Mammary epithelial cell (primary cell): ENCODE data around the gene FAM114A1.

Source experiments
- EZH2 ChIP-seq: IDR thresholded peaks from 2 replicates; pipeline ENCODE4 v1.6.1; 2012; ENCODE audit warnings: low read length, inconsistent platforms, borderline replicate concordance
- TF ChIP-seq, protein P1 (sequence below), 2 donors: IDR thresholded peaks in 1 of 2; conservative IDR thresholded peaks in 1 of 2; 2 replicates each; pipeline ENCODE4 v1.5.1; 2011 to 2012; ENCODE audit warnings: inconsistent platforms in 2 of 2, low read length in 2 of 2, mild to moderate bottlenecking in 2 of 2, control low read depth in 1 of 2, low read depth in 1 of 2; ENCODE audit not compliant: insufficient read depth in 1 of 2; ENCODE audit errors: extremely low read depth in 1 of 2

DNA sequence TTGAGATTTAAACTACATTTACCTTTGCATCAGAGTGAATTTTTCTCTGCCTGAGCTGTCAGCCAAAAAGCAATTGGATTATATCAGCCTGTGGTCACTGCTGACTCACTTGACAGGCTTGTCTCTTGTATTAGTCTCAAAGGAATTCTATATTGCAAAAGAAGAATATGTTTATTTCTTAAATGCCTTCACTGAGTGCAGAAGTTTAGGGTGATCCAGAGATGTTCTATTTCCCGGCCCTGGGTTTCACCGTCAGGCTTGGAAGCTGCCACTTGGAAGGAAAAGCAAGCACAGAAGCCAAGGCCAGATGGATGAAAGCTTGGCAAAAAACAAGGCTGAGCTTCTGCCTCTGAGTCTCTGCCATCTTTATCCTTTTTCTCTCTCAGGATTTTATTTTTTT lies 80.9 kb downstream of the FAM114A1 start:
- TF ChIP-seq, protein P1, sequence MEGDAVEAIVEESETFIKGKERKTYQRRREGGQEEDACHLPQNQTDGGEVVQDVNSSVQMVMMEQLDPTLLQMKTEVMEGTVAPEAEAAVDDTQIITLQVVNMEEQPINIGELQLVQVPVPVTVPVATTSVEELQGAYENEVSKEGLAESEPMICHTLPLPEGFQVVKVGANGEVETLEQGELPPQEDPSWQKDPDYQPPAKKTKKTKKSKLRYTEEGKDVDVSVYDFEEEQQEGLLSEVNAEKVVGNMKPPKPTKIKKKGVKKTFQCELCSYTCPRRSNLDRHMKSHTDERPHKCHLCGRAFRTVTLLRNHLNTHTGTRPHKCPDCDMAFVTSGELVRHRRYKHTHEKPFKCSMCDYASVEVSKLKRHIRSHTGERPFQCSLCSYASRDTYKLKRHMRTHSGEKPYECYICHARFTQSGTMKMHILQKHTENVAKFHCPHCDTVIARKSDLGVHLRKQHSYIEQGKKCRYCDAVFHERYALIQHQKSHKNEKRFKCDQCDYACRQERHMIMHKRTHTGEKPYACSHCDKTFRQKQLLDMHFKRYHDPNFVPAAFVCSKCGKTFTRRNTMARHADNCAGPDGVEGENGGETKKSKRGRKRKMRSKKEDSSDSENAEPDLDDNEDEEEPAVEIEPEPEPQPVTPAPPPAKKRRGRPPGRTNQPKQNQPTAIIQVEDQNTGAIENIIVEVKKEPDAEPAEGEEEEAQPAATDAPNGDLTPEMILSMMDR (conservative IDR thresholded peaks at IDR 0.05 in 1 of 2, IDR thresholded peaks at IDR 0.05 in 1 of 2; ENCODE audit: extremely low read depth in 1 of 2, insufficient read depth in 1 of 2, low read depth in 1 of 2, low read length in 2 of 2) = no peak
- no peak for TF ChIP-seq EZH2
